Measurements from ENCODE around the gene MNX1.

The MNX1 gene

DNA sequence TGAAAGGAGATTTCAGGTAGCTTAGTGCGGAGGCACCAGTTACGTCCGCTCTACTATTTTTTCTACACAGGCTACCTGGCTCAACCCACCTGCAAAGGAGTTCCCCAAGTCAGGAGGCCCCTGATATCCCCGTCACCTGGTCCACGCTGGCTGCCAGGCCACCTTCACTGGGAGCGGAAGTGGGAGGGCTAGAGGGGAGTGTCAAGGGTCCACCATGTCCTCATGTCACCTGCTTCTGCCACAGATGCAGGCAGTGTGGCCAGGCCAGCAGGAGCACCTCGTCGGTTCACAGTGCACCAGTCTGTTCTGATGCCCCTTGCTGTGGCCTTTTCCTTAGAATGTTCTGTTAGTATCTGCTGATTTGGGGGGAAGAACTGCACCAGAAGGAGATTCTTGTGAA is 44.1 kb downstream of the MNX1 start:
- DNase-seq: no peak

GRCh38 chr7:156964971-156965370 is 45.5 kb downstream of the MNX1 start:
- DNase-seq: no peak

DNA sequence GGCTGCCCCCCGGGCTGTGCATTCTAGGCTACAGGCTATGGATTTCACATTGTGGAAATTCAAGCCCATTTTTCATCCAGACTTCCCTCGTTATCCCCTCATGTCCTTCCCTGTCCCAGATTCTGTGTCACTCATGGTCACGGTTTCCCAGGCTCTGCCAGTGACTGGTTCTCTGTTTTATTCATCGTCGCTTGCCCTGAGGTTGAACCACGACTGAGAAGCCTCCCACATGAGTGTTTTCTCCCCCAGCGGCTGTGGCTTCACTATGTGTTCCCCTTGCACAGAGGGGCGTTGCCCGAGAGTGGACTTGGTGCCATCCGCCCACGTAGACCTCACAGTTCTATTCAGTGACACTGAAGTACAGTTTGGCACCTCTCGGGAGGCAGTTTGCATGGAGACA is 47.0 kb downstream of the MNX1 start:
- no peak for DNase-seq

- DNase-seq: no peak
These were observed 47.6 kb downstream of the MNX1 start for GRCh38 chr7:156962897-156963296.

GRCh38 chr7:156962145-156962544 is 48.3 kb downstream of the MNX1 start:
- DNase-seq: no peak

GRCh38 chr7:156956727-156957126 is 53.7 kb downstream of the MNX1 start:
- no peak for DNase-seq

DNA sequence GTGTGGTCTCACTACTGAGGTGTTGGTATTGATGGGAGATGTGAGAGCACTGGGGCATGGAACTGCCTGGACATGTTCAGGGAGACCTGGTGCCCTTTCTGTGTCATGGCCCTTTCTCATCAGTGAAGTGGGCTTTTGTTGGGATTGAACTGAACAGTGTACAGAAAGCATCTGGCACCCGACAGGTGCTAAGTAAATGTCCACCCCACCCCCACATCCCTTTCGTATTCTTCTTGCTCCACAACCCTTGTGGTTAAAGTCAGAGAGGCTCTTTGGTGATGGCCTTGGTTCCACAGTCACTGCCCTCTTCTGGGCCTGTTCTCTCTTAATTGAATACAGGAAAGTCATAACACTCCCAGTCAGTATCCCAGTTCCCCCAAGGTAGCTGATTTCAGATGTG is 55.5 kb downstream of the MNX1 start:
- DNase-seq: no peak

All from stimulated activated naive CD4-positive, alpha-beta T cell treated with Interleukin-2 at 50 U/mL for 16 hours (primary cell).